Suprapubic skin (tissue), 3 donors: ENCODE data around the gene S100PBP.

Experiments
- CTCF ChIP-seq, 2 donors: fragments of 200-600 bp in 1 of 2; fragments of 450-650 bp in 1 of 2; sonication (generic) in 1 of 2; IDR thresholded peaks; one replicate each; pipeline ENCODE4 v1.5.1; 2016 to 2019; ENCODE audit warnings: antibody characterized with exemption in 2 of 2, mild to moderate bottlenecking in 1 of 2, moderate library complexity in 1 of 2
- POLR2A ChIP-seq, 2 donors: fragments of 450-650 bp; IDR thresholded peaks; one replicate each; pipeline ENCODE4 v1.6.1; 2017; ENCODE audit warnings: antibody characterized with exemption in 2 of 2, mild to moderate bottlenecking in 2 of 2, moderate library complexity in 2 of 2

GRCh38 chr1:32863881-32864245 is 46.4 kb downstream of the S100PBP start:
- TF ChIP-seq CTCF (IDR thresholded peaks at IDR 0.05) (no peak), POLR2A (IDR thresholded peaks at IDR 0.05) (no peak)
